Loucy (cell line): ENCODE measurements around the gene SRSF8.

Experiments used
- H2AFZ ChIP-seq: fragments of 200-600 bp; sonication (generic); 2 replicates; pipeline ENCODE4 v1.6.0; 2016; ENCODE audit warnings: antibody characterized with exemption, mild to moderate bottlenecking, low read length, moderate library complexity
- H3F3A ChIP-seq: fragments of 200-600 bp; 2 replicates; pipeline ENCODE4 v1.6.0; 2016; ENCODE audit warnings: antibody characterized with exemption, low read depth, mild to moderate bottlenecking
- H3K27me3 ChIP-seq: fragments of 200-600 bp; sonication (generic); 2 replicates; pipeline ENCODE4 v1.6.1; 2014; ENCODE audit warnings: low read length, mild to moderate bottlenecking; ENCODE audit not compliant: insufficient read depth, poor library complexity, severe bottlenecking
- H3K36me3 ChIP-seq: fragments of 200-600 bp; sonication (generic); 2 replicates; pipeline ENCODE4 v1.6.1; 2016; ENCODE audit warnings: low read length; ENCODE audit not compliant: insufficient read depth
- H3K4me1 ChIP-seq: fragments of 200-600 bp; sonication (generic); 2 replicates; pipeline ENCODE4 v1.5.1; 2014; ENCODE audit warnings: low read length, mild to moderate bottlenecking; ENCODE audit not compliant: insufficient read depth, poor library complexity, severe bottlenecking
- H3K4me2 ChIP-seq: fragments of 200-600 bp; sonication (generic); 2 replicates; pipeline ENCODE4 v1.6.0; 2014; ENCODE audit warnings: antibody characterized with exemption, low read length, low read depth, mild to moderate bottlenecking; ENCODE audit not compliant: poor library complexity, severe bottlenecking
- H3K4me3 ChIP-seq: fragments of 200-600 bp; sonication (generic); 2 replicates; pipeline ENCODE4 v1.5.1; 2014; ENCODE audit warnings: low read length, mild to moderate bottlenecking, mixed read lengths; ENCODE audit not compliant: poor library complexity, severe bottlenecking
- H3K79me2 ChIP-seq: fragments of 200-600 bp; sonication (generic); 2 replicates; pipeline ENCODE4 v1.6.1; 2014; ENCODE audit warnings: low read length; ENCODE audit not compliant: insufficient read depth
- H3K9ac ChIP-seq: fragments of 200-600 bp; sonication (generic); 2 replicates; pipeline ENCODE4 v1.6.0; 2014; ENCODE audit warnings: mild to moderate bottlenecking, low read depth, low read length, moderate library complexity; ENCODE audit not compliant: poor library complexity, severe bottlenecking
- H3K9me2 ChIP-seq: fragments of 200-600 bp; sonication (generic); replicated peaks from 2 replicates; pipeline ENCODE4 v1.6.1; 2016; ENCODE audit warnings: low read depth, low read length, mixed read lengths
- H3K9me3 ChIP-seq: fragments of 200-600 bp; sonication (generic); 2 replicates; pipeline ENCODE4 v1.6.1; 2014; ENCODE audit warnings: mild to moderate bottlenecking, antibody characterized with exemption, low read length, low read depth; ENCODE audit not compliant: insufficient read depth
- H4K20me1 ChIP-seq: fragments of 200-600 bp; sonication (generic); 2 replicates; pipeline ENCODE4 v1.6.0; 2014; ENCODE audit warnings: antibody characterized with exemption, low read length, mild to moderate bottlenecking; ENCODE audit not compliant: insufficient read depth, poor library complexity, severe bottlenecking
- CTCF ChIP-seq: fragments of 200-600 bp; sonication (generic); conservative IDR thresholded peaks from 2 replicates; pipeline ENCODE4 v1.5.1; 2014; ENCODE audit warnings: mild to moderate bottlenecking, antibody characterized with exemption, low read length
- EZH2phosphoT487 ChIP-seq: fragments of 200-600 bp; IDR thresholded peaks from 2 replicates; pipeline ENCODE4 v1.6.1; 2018; ENCODE audit warnings: antibody characterized with exemption, mild to moderate bottlenecking, moderate library complexity, borderline replicate concordance

Gene SRSF8

GRCh38 chr11:95089620-95090542 is 23.2 kb downstream of the SRSF8 start, which contains the start of gene ENDOD1:
Gene ENDOD1 (plus strand): TSS chr11:95089846. CDS start chr11:95089928, 82 bp downstream.
- Histone ChIP-seq H3K9ac (peak within 1 kb of the TSS; percentile 86), H2AFZ (peak within 1 kb of the TSS; percentile 94), H3K9me2 (no peaks in the 10 kb centered on the region), H3K36me3 (no peaks in the 10 kb centered on the region), H3F3A (no peaks in the 10 kb centered on the region), H3K27me3 (no peaks in the 10 kb centered on the region), H3K4me3 (peak within 1 kb of the TSS; percentile 92), H3K4me2 (peak within 1 kb of the TSS; percentile 97), H3K4me1 (peaks cover 59% of the 10 kb centered on the region), H3K79me2 (peaks cover 46% of the 10 kb centered on the region), H4K20me1 (peaks cover 3% of the 10 kb centered on the region), H3K9me3 (no peaks in the 10 kb centered on the region)
- TF ChIP-seq EZH2phosphoT487 (no peak), CTCF (peak; percentile 26)

- no peaks in the 10 kb centered on the region for H3K27me3 ChIP-seq
- peaks cover 5% of the 10 kb centered on the region; the same call in 1 of the 2 replicates for H3F3A ChIP-seq
- H3K4me2 ChIP-seq = peak overlapping the region; percentile 97
- H3K4me1 ChIP-seq = peaks cover 70% of the 10 kb centered on the region
- no peak for TF ChIP-seq CTCF
- no peak for TF ChIP-seq EZH2phosphoT487
- peaks cover 3% of the 10 kb centered on the region for H4K20me1 ChIP-seq
- H3K9ac ChIP-seq = peak overlapping the region; percentile 86
- no peaks in the 10 kb centered on the region for H3K9me3 ChIP-seq
- no peaks in the 10 kb centered on the region for H3K9me2 ChIP-seq
- peak overlapping the region; percentile 92 for H3K4me3 ChIP-seq
- no peak overlapping the region for H2AFZ ChIP-seq
- no peaks in the 10 kb centered on the region for H3K36me3 ChIP-seq
- peaks cover 53% of the 10 kb centered on the region for H3K79me2 ChIP-seq
Measured at GRCh38 chr11:95091663-95092180, 25.0 kb downstream of the SRSF8 start.

DNA sequence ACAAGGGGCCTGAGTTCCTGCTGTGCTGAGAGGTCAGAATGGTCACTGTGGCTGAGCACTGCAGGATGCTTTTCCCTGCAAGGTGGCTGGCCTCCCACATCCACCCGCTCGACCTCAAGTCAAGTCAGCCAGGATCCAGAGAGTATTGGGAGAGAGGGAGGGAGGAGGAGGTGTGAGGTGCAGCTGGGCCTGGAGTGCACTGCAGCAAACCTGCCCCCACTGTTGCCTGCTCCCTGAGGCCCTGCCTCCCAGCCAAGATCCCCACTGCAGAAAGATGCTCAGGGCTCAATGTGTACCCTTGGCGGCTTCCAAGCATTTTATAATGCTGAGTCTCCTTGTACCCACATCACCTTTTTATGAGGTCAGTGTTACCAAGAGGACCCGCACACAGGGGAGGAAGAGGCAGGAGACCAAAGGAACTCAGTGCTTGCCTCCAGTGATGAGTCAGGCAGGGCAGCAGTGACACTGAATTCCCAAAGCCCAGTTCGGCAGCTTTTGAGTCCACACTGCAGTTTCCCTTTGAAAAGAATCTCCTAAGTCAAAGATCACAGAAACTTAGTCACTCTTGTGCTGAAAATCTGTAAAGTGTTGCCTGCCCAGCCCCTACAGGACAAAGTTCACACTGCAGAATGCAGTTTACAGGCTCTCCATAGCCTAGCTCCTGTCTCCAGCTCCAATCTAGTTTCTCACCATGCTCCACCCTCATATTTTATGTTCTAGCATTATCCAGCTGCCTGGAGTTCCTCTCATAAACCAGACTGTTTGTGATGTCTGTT is 26.0 kb downstream of the SRSF8 start:
- TF ChIP-seq CTCF = peak; percentile 76
- no peak for TF ChIP-seq EZH2phosphoT487
- H4K20me1 ChIP-seq = peaks cover 3% of the 10 kb centered on the region
- H3K4me3 ChIP-seq = peak overlapping the region; percentile 92
- no peaks in the 10 kb centered on the region for H3K36me3 ChIP-seq
- peak overlapping the region; percentile 86 for H3K9ac ChIP-seq
- H3F3A ChIP-seq = peaks cover 5% of the 10 kb centered on the region; the same call in 1 of the 2 replicates
- no peaks in the 10 kb centered on the region for H3K27me3 ChIP-seq
- no peak overlapping the region for H2AFZ ChIP-seq
- peaks cover 57% of the 10 kb centered on the region for H3K79me2 ChIP-seq
- peak overlapping the region; percentile 97 for H3K4me2 ChIP-seq
- H3K9me3 ChIP-seq = no peaks in the 10 kb centered on the region
- peaks cover 80% of the 10 kb centered on the region for H3K4me1 ChIP-seq
- H3K9me2 ChIP-seq = no peaks in the 10 kb centered on the region
